A673 (cell line): Measurements from ENCODE around the gene ADAMTS3.
"Not testable (repeated sequence)": the region's sequence is repeated elsewhere in the genome, so short reads cannot be mapped to it uniquely, and the experiment has no call there.

Experiments
- EZH2 ChIP-seq: fragments of 200-600 bp; sonication (generic); IDR thresholded peaks from 2 replicates; pipeline ENCODE4 v1.6.1; 2017; ENCODE audit warnings: borderline replicate concordance, low read depth, mild to moderate bottlenecking, mixed read lengths, antibody characterized with exemption, low read length; ENCODE audit not compliant: poor library complexity, severe bottlenecking
- TF ChIP-seq, protein P1 (sequence below): fragments of 300-800, 200-600 bp; sonication (generic); conservative IDR thresholded peaks from 2 replicates; pipeline ENCODE4 v1.5.1; 2017; ENCODE audit warnings: low read depth, mild to moderate bottlenecking, antibody characterized with exemption, low read length, moderate library complexity, mixed read lengths

DNA sequence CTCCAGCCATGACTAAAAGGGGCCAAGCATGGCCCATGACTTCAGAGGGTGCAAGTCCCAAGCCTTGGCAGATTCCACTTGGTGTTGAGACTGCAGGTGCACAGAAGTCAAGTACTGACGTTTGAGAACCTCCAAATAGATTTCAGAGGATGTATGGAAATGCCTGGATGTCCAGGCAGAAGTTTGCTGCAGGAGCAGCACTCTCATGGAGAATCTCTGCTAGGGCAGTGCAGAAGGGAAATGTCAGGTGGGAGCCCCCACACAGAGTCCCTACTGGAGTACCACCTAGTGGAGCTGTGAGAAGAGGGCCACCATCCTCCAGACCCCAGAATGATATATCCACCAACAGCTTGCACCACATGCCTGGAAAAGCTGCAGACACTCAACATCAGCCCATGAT, 28.3 kb downstream of the ADAMTS3 start:
- TF ChIP-seq, protein P1, sequence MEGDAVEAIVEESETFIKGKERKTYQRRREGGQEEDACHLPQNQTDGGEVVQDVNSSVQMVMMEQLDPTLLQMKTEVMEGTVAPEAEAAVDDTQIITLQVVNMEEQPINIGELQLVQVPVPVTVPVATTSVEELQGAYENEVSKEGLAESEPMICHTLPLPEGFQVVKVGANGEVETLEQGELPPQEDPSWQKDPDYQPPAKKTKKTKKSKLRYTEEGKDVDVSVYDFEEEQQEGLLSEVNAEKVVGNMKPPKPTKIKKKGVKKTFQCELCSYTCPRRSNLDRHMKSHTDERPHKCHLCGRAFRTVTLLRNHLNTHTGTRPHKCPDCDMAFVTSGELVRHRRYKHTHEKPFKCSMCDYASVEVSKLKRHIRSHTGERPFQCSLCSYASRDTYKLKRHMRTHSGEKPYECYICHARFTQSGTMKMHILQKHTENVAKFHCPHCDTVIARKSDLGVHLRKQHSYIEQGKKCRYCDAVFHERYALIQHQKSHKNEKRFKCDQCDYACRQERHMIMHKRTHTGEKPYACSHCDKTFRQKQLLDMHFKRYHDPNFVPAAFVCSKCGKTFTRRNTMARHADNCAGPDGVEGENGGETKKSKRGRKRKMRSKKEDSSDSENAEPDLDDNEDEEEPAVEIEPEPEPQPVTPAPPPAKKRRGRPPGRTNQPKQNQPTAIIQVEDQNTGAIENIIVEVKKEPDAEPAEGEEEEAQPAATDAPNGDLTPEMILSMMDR, result not testable (repeated sequence)
- TF ChIP-seq EZH2, result not testable (repeated sequence)
